GM12878 (cell line): ENCODE results near the gene MAP3K4. TPM values are rescaled to one million over a fixed set of nuclear protein-coding genes. Genes with fewer than 3 reads are reported as not detected.

Source experiments
- ATAC-seq: fragments of 200-7000 bp; cut with Tn5 transposase; 3 replicates; pipeline ENCODE4 v1.9.1; 2020; ENCODE audit warnings: mild to moderate bottlenecking, moderate library complexity
- BruUV-seq: library from RNA; stranded (reverse); fragments of 400-500 nt; replicated peaks from 2 replicates; lab custom pipeline; 2021; lab: Mats Ljungman, UMichigan
- CTCF ChIA-PET: fragments of 300-600 bp; sonication (Branson Sonifier 250); formaldehyde crosslinking; extraction: SDS; loops from one replicate; lab custom pipeline; 2021; ENCODE audit warnings: inconsistent platforms; lab: Yijun Ruan, JAX
- POLR2A ChIA-PET: fragments of 350-600 bp; formaldehyde crosslinking; extraction: SDS; loops from one replicate; lab custom pipeline; 2021; ENCODE audit warnings: inconsistent platforms; lab: Charles Lee
- RAD21 ChIA-PET: fragments of 300-600 bp; sonication (Branson Sonifier 250); formaldehyde crosslinking; loops from one replicate; lab custom pipeline; 2023; ENCODE audit warnings: antibody characterized with exemption; ENCODE audit not compliant: unreplicated experiment; lab: Charles Lee
- SMC1A ChIA-PET: fragments of 300-600 bp; sonication (Branson Sonifier 250); formaldehyde crosslinking; loops from one replicate; lab custom pipeline; 2023; ENCODE audit not compliant: unreplicated experiment, uncharacterized antibody; lab: Charles Lee
- DNase-seq: peaks from one replicate; pipeline ENCODE4 v3.0.0-alpha.2; 2011; ENCODE audit warnings: low read depth, low spot score
- FAIRE-seq: peaks from 3 replicates; lab custom pipeline; 2011; peaks lifted over from hg19 to GRCh38; lab: Jason Lieb, UNC
- H2AFZ ChIP-seq: 2 replicates; pipeline ENCODE4 v1.6.0; 2011; ENCODE audit warnings: low read depth, low read length, control low read depth; ENCODE audit not compliant: control insufficient read depth
- H3K27ac ChIP-seq: 2 replicates; pipeline ENCODE4 v1.5.1; 2011; ENCODE audit warnings: control low read depth; ENCODE audit not compliant: control insufficient read depth, insufficient read depth
- H3K27me3 ChIP-seq, 2 experiments: replicated peaks in 1 of 2; 2 replicates each; pipeline versions ENCODE4 v1.6.0 to v1.6.1; 2011; ENCODE audit warnings: low read length in 1 of 2; ENCODE audit not compliant: control insufficient read depth in 2 of 2, insufficient read depth in 2 of 2
- H3K36me3 ChIP-seq, 2 experiments: 2 replicates each; pipeline ENCODE4 v1.5.1; 2011; ENCODE audit warnings: low read length in 1 of 2; ENCODE audit not compliant: control insufficient read depth in 2 of 2, insufficient read depth in 2 of 2
- H3K4me1 ChIP-seq: 2 replicates; pipeline ENCODE4 v1.6.1; 2011; ENCODE audit warnings: mild to moderate bottlenecking, low read length, moderate library complexity, mixed read lengths; ENCODE audit not compliant: control insufficient read depth, insufficient read depth
- H3K4me2 ChIP-seq: 2 replicates; pipeline ENCODE4 v1.6.0; 2011; ENCODE audit warnings: control low read depth; ENCODE audit not compliant: control insufficient read depth, insufficient read depth
- H3K4me3 ChIP-seq: fragments of 200-600 bp; sonication (generic); 2 replicates; pipeline ENCODE4 v1.5.1; 2016
- H3K79me2 ChIP-seq: 2 replicates; pipeline ENCODE4 v1.6.0; 2011; ENCODE audit warnings: low read length; ENCODE audit not compliant: control insufficient read depth, insufficient read depth
- H3K9ac ChIP-seq: 2 replicates; pipeline ENCODE4 v1.8.0; 2011; ENCODE audit warnings: low read length, control low read depth, mixed read lengths; ENCODE audit not compliant: control insufficient read depth, insufficient read depth
- H3K9me3 ChIP-seq: replicated peaks from 3 replicates; pipeline ENCODE4 v1.5.1; 2011; ENCODE audit warnings: mild to moderate bottlenecking, low read length; ENCODE audit not compliant: control insufficient read depth, insufficient read depth
- H4K20me1 ChIP-seq: 2 replicates; pipeline ENCODE4 v1.6.0; 2011; ENCODE audit not compliant: control insufficient read depth, insufficient read depth
- BMI1 ChIP-seq: fragments of 450-650 bp; IDR thresholded peaks from 2 replicates; pipeline ENCODE4 v1.6.1; 2016; ENCODE audit warnings: mild to moderate bottlenecking, moderate library complexity, borderline replicate concordance
- CEBPZ ChIP-seq: fragments of 150-350 bp; IDR thresholded peaks from 2 replicates; pipeline ENCODE4 v1.6.1; 2016; ENCODE audit warnings: low read depth, low read length
- IKZF2 ChIP-seq, 2 experiments: fragments of 450-650 bp; IDR thresholded peaks; 2 replicates each; pipeline ENCODE4 v1.6.1; 2017; ENCODE audit warnings: mild to moderate bottlenecking in 2 of 2, moderate library complexity in 2 of 2
- IRF4 ChIP-seq: IDR thresholded peaks from 2 replicates; pipeline ENCODE4 v1.6.1; 2011; ENCODE audit warnings: low read depth, low read length
- JUND ChIP-seq: IDR thresholded peaks from 2 replicates; pipeline ENCODE4 v1.6.1; 2012; ENCODE audit warnings: low read depth, mild to moderate bottlenecking, low read length, improper control_type of control experiment, moderate library complexity
- NKRF ChIP-seq: fragments of 450-650 bp; conservative IDR thresholded peaks from 2 replicates; pipeline ENCODE4 v1.6.1; 2017; ENCODE audit warnings: mild to moderate bottlenecking, moderate library complexity
- NR2C2 ChIP-seq: IDR thresholded peaks from 2 replicates; pipeline ENCODE4 v1.6.1; 2011; ENCODE audit warnings: borderline replicate concordance, low read depth; ENCODE audit not compliant: control insufficient read depth, insufficient read length
- NRF1 ChIP-seq: conservative IDR thresholded peaks from 2 replicates; pipeline ENCODE4 v1.6.1; 2011; ENCODE audit warnings: mild to moderate bottlenecking, low read depth, low read length, improper control_type of control experiment
- RELB ChIP-seq: fragments of 450-650 bp; IDR thresholded peaks from 2 replicates; pipeline ENCODE4 v1.6.1; 2017; ENCODE audit warnings: low read depth, mild to moderate bottlenecking, moderate library complexity
- TCF12 ChIP-seq: IDR thresholded peaks from 2 replicates; pipeline ENCODE4 v1.6.1; 2011; ENCODE audit warnings: low read depth, mild to moderate bottlenecking, low read length
- USF1 ChIP-seq: IDR thresholded peaks from 2 replicates; pipeline ENCODE4 v1.6.1; 2011; ENCODE audit warnings: borderline replicate concordance, low read depth, mild to moderate bottlenecking, moderate library complexity, mixed read lengths, low read length; ENCODE audit not compliant: insufficient read depth; ENCODE audit errors: extremely low read length
- ZBTB4 ChIP-seq: fragments of 450-650 bp; formaldehyde crosslinking; IDR thresholded peaks from 2 replicates; pipeline ENCODE4 v1.4.0; 2022; ENCODE audit warnings: mild to moderate bottlenecking, moderate library complexity
- ZNF274 ChIP-seq: IDR thresholded peaks from one replicate; pipeline ENCODE4 v1.8.0; 2011; ENCODE audit not compliant: insufficient read length, insufficient read depth
- WGBS: methylation state at CpG from one replicate; pipeline ENCODE4 v1.1.6; 2016; ENCODE audit warnings: low lambda C conversion rate; ENCODE audit not compliant: insufficient replicate concordance, insufficient coverage; ENCODE audit errors: missing lambda C conversion rate; 5-methylcytosine and 5-hydroxymethylcytosine counted together
- in situ Hi-C: fragments of 300-500 bp; cut with MboI; formaldehyde crosslinking; loops from 9 replicates; pipeline ENCODE4 v1.14.3; 2018; ENCODE audit warnings: mixed read lengths
- intact Hi-C: fragments of 100-400 bp; cut with micrococcal nuclease; formaldehyde crosslinking; loops from one replicate; pipeline ENCODE4 v1.14.2; 2022; ENCODE audit not compliant: unreplicated experiment
- polyA plus RNA-seq, 11 experiments: library from polyadenylated mRNA; depleted of rRNA in 4 of 11; unstranded in 6 of 11; stranded (reverse) in 5 of 11; fragments of >200 nt; fragmentation: Nextera tagmentation in 4 of 11; fragmentation: Illumina TruSeq in 1 of 11; extraction: Ambion mirVana in 4 of 11; extraction: Trizol in 1 of 11; gene quantifications; 1 replicate in 1 of 11; 2 replicates in 10 of 11; pipeline versions ENCODE4 v1.2.1 to v1.2.3, GENCODE V29; 2011 to 2016; ENCODE audit warnings: inconsistent platforms in 2 of 11, missing spikeins in 2 of 11, low read depth in 1 of 11
- total RNA-seq, 4 experiments: library from RNA; depleted of rRNA in 3 of 4; stranded (reverse); fragments of >200 nt in 3 of 4; fragmentation: Illumina TruSeq in 1 of 4; extraction: Trizol in 1 of 4; gene quantifications; 2 replicates each; pipeline versions ENCODE4 v1.2.1 to v1.2.3, GENCODE V29; 2013 to 2021

Gene MAP3K4
- total and polyA plus RNA-seq, 10 of the 15 experiments (the other 5 are each of a cell fraction or from before 2014, with no cell fraction given), result 14.0 to 44.5 (median 23.1) TPM

GRCh38 chr6:160949531-160949930 lies 42.0 kb upstream of the MAP3K4 start:
- no TSS peak for BruUV-seq
- 27% methylated on average over 2 of the region's 2 CpGs for WGBS
- no peak overlapping the region for H3K27ac ChIP-seq
- no peak for DNase-seq
- intact Hi-C loops, result no loop called here
- ATAC-seq, result no peak
- no peaks in the 10 kb centered on the region for H3K4me1 ChIP-seq
- no peak overlapping the region for H3K4me2 ChIP-seq
- no peaks in the 10 kb centered on the region for H3K79me2 ChIP-seq
- H3K4me3 ChIP-seq, result no peak overlapping the region
- in situ Hi-C loops, result no loop called here
- CTCF ChIA-PET, result interaction anchor here (2.0 kb wide), 1 partner anchor 19 kb away, joined by 7 read pairs; no protein-coding TSS in a partner anchor
- H3K36me3 ChIP-seq, result no peaks in the 10 kb centered on the region
- no peaks in the 10 kb centered on the region for H3K27me3 ChIP-seq
- no peak overlapping the region for H3K9ac ChIP-seq
- no peak for FAIRE-seq
- RAD21 ChIA-PET, result no interaction called here
- H2AFZ ChIP-seq, result no peak overlapping the region
- SMC1A ChIA-PET, result interaction anchor here (0.6 kb wide), 2 partner anchors 20 to 1583 kb away, joined by 3 read pairs; no protein-coding TSS in a partner anchor
- H3K9me3 ChIP-seq, result no peaks in the 10 kb centered on the region
- POLR2A ChIA-PET, result no interaction called here
- H4K20me1 ChIP-seq, result no peaks in the 10 kb centered on the region
- no peak for TF ChIP-seq ZBTB4 (CRISPR knock-in tag)
- TF ChIP-seq RELB, result no peak
- no peak for TF ChIP-seq NRF1
- no peak for TF ChIP-seq IKZF2 (IDR thresholded peaks at IDR 0.05)
- TF ChIP-seq BMI1, result no peak
- no peak for TF ChIP-seq USF1
- TF ChIP-seq NR2C2, result no peak
- TF ChIP-seq JUND, result no peak
- no peak for TF ChIP-seq ZNF274
- no peak for TF ChIP-seq CEBPZ
- TF ChIP-seq TCF12, result no peak
- TF ChIP-seq NKRF, result no peak
- no peak for TF ChIP-seq IRF4
